MM.1S (cell line): Measurements from ENCODE around the gene FUT7.

ENCODE experiments used
- EZH2 ChIP-seq: fragments of 300-600 bp; sonication (generic); optimal IDR thresholded peaks from 2 replicates; pipeline ENCODE3; 2017; ENCODE audit warnings: low read depth, mild to moderate bottlenecking, antibody characterized with exemption, low read length, mixed read lengths
- TF ChIP-seq, protein P1 (sequence below): fragments of 300-600 bp; sonication (generic); IDR thresholded peaks from 2 replicates; pipeline ENCODE4 v1.5.1; 2016; ENCODE audit warnings: antibody characterized with exemption, low read length, mixed read lengths

DNA sequence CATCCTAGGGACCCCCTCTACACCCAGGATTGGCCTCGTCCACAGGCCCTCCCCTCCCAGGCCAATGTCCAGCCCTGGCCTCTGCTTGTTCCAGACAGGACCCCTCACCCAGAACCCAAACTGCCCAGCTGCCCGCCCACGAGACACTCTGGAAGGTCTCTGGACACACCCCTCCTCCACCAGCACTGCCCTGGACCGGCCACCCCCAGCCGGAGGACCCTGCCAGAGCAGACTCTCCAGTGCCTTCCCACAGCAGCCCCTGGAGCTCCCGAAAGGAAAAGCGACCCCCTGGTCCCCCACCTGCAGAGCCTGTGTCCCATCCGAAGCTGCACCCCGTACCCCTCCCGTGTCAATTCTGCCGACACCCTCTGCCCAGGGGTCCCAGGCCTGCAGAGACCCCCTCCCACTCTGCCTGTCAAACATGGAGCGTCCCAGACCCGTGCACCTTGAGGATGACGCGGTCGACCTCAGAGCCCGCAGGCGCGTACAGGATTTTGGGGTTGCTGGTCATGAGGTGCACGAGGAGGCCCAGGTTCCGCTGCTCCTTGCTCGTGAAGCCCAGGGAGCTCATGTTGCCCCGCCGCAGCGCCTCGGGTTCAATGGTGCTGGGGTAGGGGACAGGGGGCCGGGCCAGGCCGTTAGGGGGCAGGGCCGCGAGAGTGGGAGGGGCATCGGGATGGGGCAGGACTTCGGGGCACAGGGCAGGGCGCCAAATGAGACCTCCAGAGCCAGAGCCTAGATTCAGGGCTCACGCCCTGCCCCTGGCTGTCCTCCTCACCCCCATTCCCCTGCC, 11.8 kb downstream of the FUT7 start:
- TF ChIP-seq, protein P1, sequence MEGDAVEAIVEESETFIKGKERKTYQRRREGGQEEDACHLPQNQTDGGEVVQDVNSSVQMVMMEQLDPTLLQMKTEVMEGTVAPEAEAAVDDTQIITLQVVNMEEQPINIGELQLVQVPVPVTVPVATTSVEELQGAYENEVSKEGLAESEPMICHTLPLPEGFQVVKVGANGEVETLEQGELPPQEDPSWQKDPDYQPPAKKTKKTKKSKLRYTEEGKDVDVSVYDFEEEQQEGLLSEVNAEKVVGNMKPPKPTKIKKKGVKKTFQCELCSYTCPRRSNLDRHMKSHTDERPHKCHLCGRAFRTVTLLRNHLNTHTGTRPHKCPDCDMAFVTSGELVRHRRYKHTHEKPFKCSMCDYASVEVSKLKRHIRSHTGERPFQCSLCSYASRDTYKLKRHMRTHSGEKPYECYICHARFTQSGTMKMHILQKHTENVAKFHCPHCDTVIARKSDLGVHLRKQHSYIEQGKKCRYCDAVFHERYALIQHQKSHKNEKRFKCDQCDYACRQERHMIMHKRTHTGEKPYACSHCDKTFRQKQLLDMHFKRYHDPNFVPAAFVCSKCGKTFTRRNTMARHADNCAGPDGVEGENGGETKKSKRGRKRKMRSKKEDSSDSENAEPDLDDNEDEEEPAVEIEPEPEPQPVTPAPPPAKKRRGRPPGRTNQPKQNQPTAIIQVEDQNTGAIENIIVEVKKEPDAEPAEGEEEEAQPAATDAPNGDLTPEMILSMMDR, result no peak
- no peak for TF ChIP-seq EZH2
